IPS-20b (cell line): ENCODE measurements around the gene TRHDE.
A peak's percentile ranks its signal among the peaks of the same experiment; 100 is the strongest.

Experiments used
- H3K27ac ChIP-seq: one replicate; pipeline ENCODE4 v1.5.1; 2013; ENCODE audit warnings: low read length
- H3K27me3 ChIP-seq: 2 replicates; pipeline ENCODE4 v1.6.1; 2013; ENCODE audit warnings: mild to moderate bottlenecking, low read length, inconsistent platforms; ENCODE audit not compliant: insufficient read depth
- H3K36me3 ChIP-seq: 2 replicates; pipeline ENCODE4 v1.6.1; 2013; ENCODE audit warnings: low read depth, mild to moderate bottlenecking, inconsistent platforms, low read length, moderate library complexity; ENCODE audit not compliant: insufficient read depth
- H3K4me1 ChIP-seq: 2 replicates; pipeline ENCODE4 v1.6.1; 2013; ENCODE audit warnings: mild to moderate bottlenecking, control low read depth, inconsistent platforms, low read length, moderate library complexity; ENCODE audit not compliant: insufficient read depth
- H3K4me3 ChIP-seq: 2 replicates; pipeline ENCODE4 v1.5.1; 2013; ENCODE audit warnings: mild to moderate bottlenecking, low read length, inconsistent platforms
- H3K9ac ChIP-seq: 2 replicates; pipeline ENCODE4 v1.6.1; 2013; ENCODE audit warnings: low read depth, mild to moderate bottlenecking, inconsistent platforms, low read length, moderate library complexity
- H3K9me3 ChIP-seq: 2 replicates; pipeline ENCODE4 v1.6.1; 2013; ENCODE audit warnings: mild to moderate bottlenecking, low read depth, low read length, inconsistent platforms; ENCODE audit not compliant: insufficient read depth

The TRHDE gene

DNA sequence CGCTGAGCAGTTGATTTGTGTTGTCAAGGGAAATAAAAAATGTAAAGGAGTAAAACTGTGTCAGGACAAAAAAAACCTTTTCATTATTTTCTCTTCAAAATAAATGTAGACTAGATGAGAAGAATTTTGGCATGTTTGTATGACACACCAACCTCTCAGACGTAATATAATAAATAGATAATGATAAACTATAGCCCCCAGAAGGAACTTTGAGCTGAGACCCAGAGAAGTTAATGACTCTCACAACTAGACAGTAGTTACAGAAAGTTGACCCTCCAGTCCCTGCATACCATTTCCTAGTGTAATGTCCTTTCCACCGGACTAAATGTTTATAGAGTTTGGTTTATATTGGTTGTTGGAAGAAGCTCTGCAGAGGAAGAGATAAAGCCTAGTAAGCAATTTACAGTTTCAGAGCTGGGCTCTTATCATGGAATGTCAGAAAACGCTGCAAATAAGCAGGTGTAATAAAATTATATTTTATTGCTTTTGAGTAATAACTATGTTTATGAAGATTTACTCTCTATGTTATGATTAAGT is 97.3 kb downstream of the TRHDE start:
- Histone ChIP-seq H3K27me3 (no peaks in the 10 kb centered on the region), H3K9me3 (no peaks in the 10 kb centered on the region), H3K9ac (no peak overlapping the region), H3K36me3 (no peaks in the 10 kb centered on the region), H3K27ac (no peak overlapping the region), H3K4me1 (no peaks in the 10 kb centered on the region), H3K4me3 (no peak overlapping the region)

DNA sequence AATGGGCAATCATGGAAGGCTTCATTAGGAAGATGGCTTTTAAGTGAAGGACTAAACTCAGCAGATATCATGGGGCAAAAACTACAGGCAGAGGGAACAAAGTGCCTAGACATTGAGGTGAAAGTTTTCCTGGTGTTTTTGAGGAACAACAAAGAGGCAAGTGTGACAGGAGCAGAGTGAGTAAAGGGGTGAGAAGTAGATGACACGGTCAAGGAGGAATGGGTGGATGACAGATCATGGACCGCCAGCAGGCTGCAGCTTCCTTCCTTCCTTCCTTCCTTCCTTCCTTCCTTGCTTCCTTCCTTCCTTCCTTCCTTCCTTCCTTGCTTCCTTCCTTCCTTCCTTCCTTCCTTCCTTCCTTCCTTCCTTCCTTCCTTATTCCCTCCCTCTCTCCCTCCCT is 108.3 kb downstream of the TRHDE start:
- no peaks in the 10 kb centered on the region for H3K36me3 ChIP-seq
- no peak overlapping the region for H3K4me3 ChIP-seq
- no peaks in the 10 kb centered on the region for H3K9me3 ChIP-seq
- H3K4me1 ChIP-seq, result peaks cover 5% of the 10 kb centered on the region; the same call in 1 of the 2 replicates
- no peak overlapping the region for H3K27ac ChIP-seq
- no peaks in the 10 kb centered on the region for H3K27me3 ChIP-seq
- H3K9ac ChIP-seq, result no peak overlapping the region

DNA sequence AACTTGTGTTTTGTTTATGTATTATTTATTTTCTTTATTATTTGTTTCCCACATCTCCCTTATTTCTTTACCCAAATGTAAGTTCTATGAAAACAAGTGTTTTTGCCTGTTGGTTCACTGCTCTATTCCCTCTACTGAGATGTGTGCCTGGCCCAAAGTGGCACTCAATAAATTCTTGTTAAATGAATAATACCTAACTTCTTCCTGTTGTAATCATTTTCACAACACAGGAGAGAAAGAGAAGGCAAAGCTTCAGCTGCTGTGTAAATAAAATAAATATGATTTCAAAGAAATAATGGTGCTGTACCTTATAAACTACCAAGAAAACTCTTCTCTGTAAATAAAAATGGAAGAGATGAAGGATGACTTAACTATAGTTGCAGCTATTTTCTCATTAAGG is 116.2 kb downstream of the TRHDE start:
- no peaks in the 10 kb centered on the region for H3K36me3 ChIP-seq
- H3K9me3 ChIP-seq, result no peaks in the 10 kb centered on the region
- no peak overlapping the region for H3K4me3 ChIP-seq
- H3K27ac ChIP-seq, result no peak overlapping the region
- no peaks in the 10 kb centered on the region; the same call in 1 of the 2 replicates for H3K4me1 ChIP-seq
- H3K9ac ChIP-seq, result no peak overlapping the region
- H3K27me3 ChIP-seq, result no peaks in the 10 kb centered on the region

DNA sequence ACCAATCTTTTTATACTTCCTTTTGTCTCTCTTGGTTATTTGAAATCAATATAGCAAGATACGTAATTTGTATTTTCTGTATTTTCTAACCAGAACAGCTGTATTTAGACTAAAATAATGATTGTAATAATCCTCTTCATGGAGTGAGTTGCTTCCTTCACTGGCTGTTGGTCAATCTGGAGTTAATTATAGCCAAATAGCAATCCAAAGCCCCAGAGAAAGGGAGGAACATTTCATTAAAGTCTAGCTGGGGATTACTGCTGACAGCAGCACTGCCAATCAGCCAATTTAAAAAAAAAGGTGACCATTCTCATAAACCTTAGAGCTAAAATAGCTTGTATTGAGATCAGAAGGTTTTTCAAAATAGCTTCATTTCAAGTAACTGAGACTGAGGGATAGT is 118.0 kb downstream of the TRHDE start:
- Histone ChIP-seq H3K4me1 (no peaks in the 10 kb centered on the region; the same call in 1 of the 2 replicates), H3K4me3 (no peak overlapping the region), H3K9me3 (no peaks in the 10 kb centered on the region), H3K9ac (no peak overlapping the region), H3K36me3 (no peaks in the 10 kb centered on the region), H3K27ac (no peak overlapping the region), H3K27me3 (no peaks in the 10 kb centered on the region)

DNA sequence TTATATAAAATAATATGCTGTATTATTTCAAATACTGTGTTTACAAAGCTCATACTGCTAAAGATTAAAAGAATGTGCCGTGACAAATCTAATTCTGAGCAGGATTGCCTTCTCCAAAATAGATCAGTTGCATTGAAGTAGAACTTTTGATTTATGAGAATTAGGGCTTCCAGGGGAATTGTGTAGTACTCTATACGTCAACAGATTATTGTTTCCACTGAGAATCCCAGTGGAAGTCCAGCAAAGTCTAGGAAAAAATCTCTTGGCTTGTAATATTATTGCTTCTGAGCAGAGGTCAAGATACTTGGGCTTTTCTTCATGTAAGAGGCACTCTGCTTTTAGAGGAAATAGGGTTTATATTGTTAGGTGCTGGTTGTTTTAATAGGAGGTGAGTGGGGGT is 133.9 kb downstream of the TRHDE start:
- Histone ChIP-seq H3K27ac (no peak overlapping the region), H3K36me3 (no peaks in the 10 kb centered on the region), H3K27me3 (no peaks in the 10 kb centered on the region), H3K9ac (no peak overlapping the region), H3K9me3 (no peaks in the 10 kb centered on the region), H3K4me3 (no peak overlapping the region), H3K4me1 (no peaks in the 10 kb centered on the region)

DNA sequence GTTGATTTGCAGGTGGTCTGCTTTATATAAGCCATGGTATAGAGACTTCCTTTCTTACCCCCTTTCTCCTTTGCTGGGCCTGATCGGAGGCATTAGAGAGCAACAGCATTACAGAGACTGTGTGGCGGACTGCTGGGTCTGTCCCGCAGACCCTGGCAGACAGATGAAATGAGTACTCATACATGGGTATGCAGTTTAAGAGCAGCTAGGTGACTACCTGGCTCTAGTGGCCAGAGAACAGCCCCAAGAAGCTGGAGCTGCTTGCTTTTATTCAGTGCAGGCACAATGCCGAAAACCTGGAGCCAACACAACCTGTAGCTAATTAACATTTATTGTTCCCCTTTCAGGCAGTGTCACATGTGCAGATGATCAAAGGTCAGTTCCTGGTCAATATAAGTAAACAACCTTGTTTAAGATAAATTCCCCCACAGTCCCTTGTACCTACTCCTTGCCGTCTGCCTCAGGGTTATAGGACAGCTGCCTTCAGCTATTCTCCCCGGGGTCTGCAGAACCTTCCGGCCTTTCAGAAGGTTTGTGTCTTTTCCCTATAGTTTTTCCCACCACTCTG is 160.0 kb downstream of the TRHDE start:
- H3K27me3 ChIP-seq, result no peaks in the 10 kb centered on the region
- no peak overlapping the region for H3K4me3 ChIP-seq

DNA sequence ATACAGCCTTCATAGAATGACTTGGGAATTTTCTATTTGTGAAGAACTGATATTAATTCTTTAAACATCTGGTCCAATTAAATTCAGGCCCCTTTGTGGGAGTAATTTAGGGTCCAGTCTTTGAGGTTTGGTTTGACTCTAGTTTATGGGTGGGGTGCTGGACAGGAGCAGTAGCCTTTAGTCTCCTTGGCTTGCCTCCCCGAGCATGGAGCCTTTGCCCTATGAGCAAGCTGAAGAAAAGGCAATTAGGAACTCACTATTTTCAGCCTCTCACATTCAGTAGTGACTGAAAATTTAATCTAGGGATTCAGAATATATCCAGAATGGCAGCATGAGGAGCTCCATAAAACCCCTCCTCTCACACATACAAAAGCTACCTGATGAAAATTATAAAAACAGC is 161.1 kb downstream of the TRHDE start:
- Histone ChIP-seq H3K9ac (no peak overlapping the region), H3K27ac (no peak overlapping the region), H3K36me3 (no peaks in the 10 kb centered on the region), H3K27me3 (no peaks in the 10 kb centered on the region), H3K4me1 (no peaks in the 10 kb centered on the region), H3K4me3 (no peak overlapping the region), H3K9me3 (no peaks in the 10 kb centered on the region)

More for the DNA sequence above, 160.0 kb downstream of the TRHDE start:
- no peaks in the 10 kb centered on the region for H3K36me3 ChIP-seq
- no peaks in the 10 kb centered on the region for H3K4me1 ChIP-seq
- H3K27ac ChIP-seq, result no peak overlapping the region
- H3K9me3 ChIP-seq, result no peaks in the 10 kb centered on the region
- H3K9ac ChIP-seq, result no peak overlapping the region

DNA sequence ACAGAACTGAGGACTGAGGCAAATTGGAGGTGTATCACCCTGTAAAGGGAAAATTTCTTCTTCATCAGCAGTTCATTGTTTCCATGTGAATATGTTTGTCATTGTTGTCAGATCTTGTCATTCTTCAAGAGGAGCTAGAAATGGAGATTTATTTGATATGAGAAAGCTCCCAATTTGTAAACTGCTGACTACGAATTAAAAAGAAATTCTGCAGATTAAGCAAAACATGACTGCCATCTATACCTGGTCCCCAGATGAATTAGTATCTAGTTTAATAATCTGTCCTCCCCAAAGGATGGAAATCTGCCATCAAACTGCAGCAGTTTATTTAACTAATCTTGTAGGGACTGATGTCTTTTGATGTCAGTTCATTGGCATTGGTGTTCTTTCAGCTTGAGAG is 162.8 kb downstream of the TRHDE start:
- Histone ChIP-seq H3K4me3 (no peak overlapping the region), H3K9me3 (peaks cover 4% of the 10 kb centered on the region; the same call in 1 of the 2 replicates), H3K27ac (no peak overlapping the region), H3K27me3 (no peaks in the 10 kb centered on the region), H3K9ac (no peak overlapping the region), H3K4me1 (no peaks in the 10 kb centered on the region), H3K36me3 (no peaks in the 10 kb centered on the region)

DNA sequence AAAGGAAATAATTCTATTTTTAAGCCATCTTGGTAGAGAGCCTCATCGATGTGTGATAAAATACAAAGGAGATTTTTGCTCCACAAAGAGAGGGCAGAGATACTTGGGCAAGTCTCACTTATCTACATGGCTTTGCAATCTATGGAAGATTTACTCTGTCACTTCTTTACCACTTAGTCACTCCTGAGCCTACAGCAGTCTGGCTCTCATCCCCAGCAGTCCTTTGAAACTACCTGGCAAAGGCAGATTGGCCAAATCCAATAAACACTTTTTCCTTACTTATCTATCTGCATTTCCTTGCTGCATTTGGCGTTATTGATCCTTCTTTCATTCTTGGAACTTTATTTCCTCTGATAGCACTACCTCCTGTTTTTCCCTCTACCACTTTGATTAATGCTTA is 170.0 kb downstream of the TRHDE start:
- H3K4me3 ChIP-seq, result no peak overlapping the region
- peaks cover 21% of the 10 kb centered on the region; the same call in 1 of the 2 replicates for H3K4me1 ChIP-seq
- H3K9me3 ChIP-seq, result peaks cover 4% of the 10 kb centered on the region; the same call in 1 of the 2 replicates
- H3K27me3 ChIP-seq, result no peaks in the 10 kb centered on the region
- no peak overlapping the region for H3K27ac ChIP-seq
- H3K9ac ChIP-seq, result no peak overlapping the region
- H3K36me3 ChIP-seq, result no peaks in the 10 kb centered on the region

DNA sequence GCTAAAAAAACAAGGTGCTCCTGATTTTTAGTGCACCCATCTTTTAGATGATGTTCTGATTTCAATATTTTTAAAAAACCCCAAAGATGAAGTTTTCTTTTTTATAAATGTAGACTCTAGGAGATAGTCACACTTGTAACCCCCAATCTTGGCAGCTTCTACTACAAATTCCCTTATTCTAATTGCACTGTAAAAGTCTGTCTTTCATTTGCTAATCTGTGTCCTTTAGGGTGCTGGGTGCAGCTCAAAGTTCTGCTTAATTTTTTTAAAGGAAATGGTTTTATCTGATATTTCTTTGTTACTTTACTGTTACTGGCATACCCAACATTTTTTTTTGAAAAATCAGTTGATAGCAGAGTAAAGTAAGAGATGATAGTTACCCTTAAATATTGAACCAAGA is 172.0 kb downstream of the TRHDE start:
- H3K27me3 ChIP-seq, result no peaks in the 10 kb centered on the region
- H3K9ac ChIP-seq, result no peak overlapping the region
- no peaks in the 10 kb centered on the region for H3K9me3 ChIP-seq
- H3K4me1 ChIP-seq, result peaks cover 24% of the 10 kb centered on the region; the same call in 1 of the 2 replicates
- H3K4me3 ChIP-seq, result peak overlapping the region; percentile 17; the same call in 1 of the 2 replicates
- H3K36me3 ChIP-seq, result no peaks in the 10 kb centered on the region
- no peak overlapping the region for H3K27ac ChIP-seq

DNA sequence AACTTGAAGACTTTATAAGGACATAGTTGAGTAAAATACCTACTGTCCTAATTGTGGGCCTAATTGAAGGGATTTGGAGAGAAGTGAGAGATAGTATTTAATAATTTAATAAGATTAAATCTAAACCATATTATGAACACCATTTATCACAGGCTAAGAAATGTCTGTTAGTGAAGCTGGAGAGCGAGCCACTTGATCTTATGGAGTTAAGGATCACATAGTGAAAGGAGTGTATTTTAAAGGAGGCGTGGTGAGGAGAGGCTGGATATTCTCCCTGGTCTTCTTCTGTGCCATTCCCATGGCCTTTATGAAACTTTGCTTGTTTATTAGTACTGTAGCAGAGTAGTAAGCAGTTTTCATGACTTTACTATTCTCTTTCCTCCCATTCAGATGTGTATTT is 172.4 kb downstream of the TRHDE start:
- no peak overlapping the region for H3K9ac ChIP-seq

DNA sequence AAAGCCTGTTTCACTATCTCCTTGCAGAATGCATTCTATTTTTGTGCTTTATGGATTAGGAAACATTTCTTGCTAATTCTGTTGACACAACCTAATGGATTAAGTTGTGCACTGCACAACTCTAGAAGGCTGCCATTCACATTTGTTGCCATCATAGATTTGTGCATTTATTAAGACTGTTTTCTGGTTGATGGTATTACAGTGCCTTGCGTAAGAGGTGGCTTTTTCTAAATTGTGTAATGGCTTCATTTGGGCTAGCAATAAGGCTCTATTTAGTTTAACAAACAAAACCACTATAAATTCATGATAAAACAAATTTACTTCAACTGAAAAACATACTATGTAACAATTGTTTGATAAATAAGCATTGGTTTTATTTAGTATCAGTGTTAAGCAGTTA is 175.9 kb downstream of the TRHDE start:
- Histone ChIP-seq H3K27me3 (no peaks in the 10 kb centered on the region), H3K4me3 (no peak overlapping the region), H3K4me1 (peaks cover 19% of the 10 kb centered on the region; the same call in 1 of the 2 replicates), H3K27ac (no peak overlapping the region), H3K36me3 (no peaks in the 10 kb centered on the region), H3K9me3 (peaks cover 9% of the 10 kb centered on the region), H3K9ac (no peak overlapping the region)

More for the DNA sequence above, 172.4 kb downstream of the TRHDE start:
- Histone ChIP-seq H3K36me3 (no peaks in the 10 kb centered on the region), H3K4me1 (peaks cover 24% of the 10 kb centered on the region; the same call in 1 of the 2 replicates), H3K9me3 (no peaks in the 10 kb centered on the region), H3K4me3 (peak overlapping the region; percentile 17; the same call in 1 of the 2 replicates), H3K27me3 (no peaks in the 10 kb centered on the region), H3K27ac (no peak overlapping the region)
